Heart right ventricle (tissue), 16 donors: ENCODE data around the gene MRPL23. TPM values are rescaled to one million over a fixed set of nuclear protein-coding genes. Genes with fewer than 3 reads are reported as not detected.

ENCODE experiments used
- ATAC-seq, 8 donors: fragments of 200-7000 bp; cut with Tn5 transposase; one replicate each; pipeline ENCODE4 v1.9.1; 2020; ENCODE audit warnings: mild to moderate bottlenecking in 8 of 8, moderate library complexity in 8 of 8, moderate number of reproducible peaks in 1 of 8
- DNase-seq, 2 donors: peaks; one replicate each; pipeline ENCODE4 v3.0.0-alpha.2; 2020
- H3K27ac ChIP-seq, 10 donors: fragments of 200-600 bp; sonication (generic) in 2 of 10; one replicate each; pipeline versions ENCODE4 v1.5.0 to v1.8.0; 2020 to 2022; ENCODE audit warnings: mild to moderate bottlenecking in 3 of 10
- H3K27me3 ChIP-seq, 7 donors: fragments of 200-600 bp; one replicate each; pipeline ENCODE4 v1.8.0; 2021 to 2022; ENCODE audit warnings: mild to moderate bottlenecking in 2 of 7
- H3K36me3 ChIP-seq, 9 donors: fragments of 200-600 bp; sonication (generic) in 1 of 9; one replicate each; pipeline versions ENCODE4 v1.5.0 to v1.8.0; 2020 to 2022; ENCODE audit warnings: mild to moderate bottlenecking in 2 of 9
- H3K4me1 ChIP-seq, 9 donors: fragments of 200-600 bp; sonication (generic) in 1 of 9; one replicate each; pipeline versions ENCODE4 v1.5.0 to v1.8.0; 2020 to 2022; ENCODE audit warnings: mild to moderate bottlenecking in 4 of 9
- H3K4me3 ChIP-seq, 10 donors: fragments of 200-600 bp; sonication (generic) in 2 of 10; one replicate each; pipeline versions ENCODE4 v1.5.0 to v1.8.0; 2020 to 2022; ENCODE audit warnings: mild to moderate bottlenecking in 7 of 10, moderate library complexity in 2 of 10
- H3K9me3 ChIP-seq, 11 donors: fragments of 200-600 bp in 10 of 11; sonication (generic) in 2 of 11; one replicate each; pipeline versions ENCODE4 v1.5.0 to v1.8.0; 2013 to 2022; ENCODE audit warnings: mild to moderate bottlenecking in 2 of 11, control low read depth in 1 of 11, moderate library complexity in 1 of 11
- WGBS, 2 donors: extraction: QIAGEN DNeasy Blood & Tissue Kit; methylation state at CpG; one replicate each; pipeline ENCODE4 v1.1.7; 2013; ENCODE audit warnings: inconsistent platforms in 1 of 2; 5-methylcytosine and 5-hydroxymethylcytosine counted together
- intact Hi-C, 10 donors: fragments of 100-400 bp; cut with DNase I; formaldehyde crosslinking; loops; one replicate each; pipeline versions ENCODE4 v1.11.1 to v1.14.2; 2022
- polyA plus RNA-seq, 2 donors: library from polyadenylated mRNA; stranded (reverse); fragments of 200-250 nt; gene quantifications; one replicate each; pipeline ENCODE4 v1.2.3, GENCODE V29; 2013
- total RNA-seq, 10 donors: library from RNA; stranded (reverse); fragmentation: NEBNext Ultra II Directional in 3 of 10; extraction: Animal tissue kit (Norgen Biotek cat#: 25700) in 3 of 10; gene quantifications; one replicate each; pipeline versions ENCODE4 v1.2.1 to v1.2.4, GENCODE V29; 2021 to 2023
- TF ChIP-seq, protein P1 (sequence below), 9 donors: fragments of 200-600 bp; sonication (generic) in 2 of 9; IDR thresholded peaks; one replicate each; pipeline versions ENCODE4 v1.5.0 to v1.8.0; 2021 to 2022; ENCODE audit warnings: antibody characterized with exemption in 9 of 9, mild to moderate bottlenecking in 5 of 9, moderate library complexity in 1 of 9
- donor health status: Arrhythmogenic right ventricular cardiomyopathy.
- donor health status: ischemic (EF 13 %, LVEDD 7.1; RV severe dilation, severe dysfunction).
- donor health status: healthy with polysubstance abuse.
- donor health status: DM: no; HTN: yes; CAD: no.
- donor health status: DM: no; HTN: no; CAD: no.
- donor health status: ischemic (EF 25% LVEDD 6.9; RV normal size, moderate dysfunction).
- donor health status: ischemic (EF 25% LVEDD 5.7; RV mildly dilated, moderate dysfunction).
- donor health status: healthy.
- donor health status: DM: yes; HTN: yes; CAD: no.
- donor health status: Ischemic cardiomyopathy.
- donor health status: ischemic (EF 35%, LVEDD 5.7; RV mildly dilated, moderate dysfunction).
- donor health status: nonischemic (EF 11% LVEDD 7.7; RV severe dilation, severe dysfunction).
- donor health status: DM: yes; HTN: yes; CAD: no.
- donor health status: PGD.
- donor health status: ischemic (EF 29% LVEDD 5.4; RV normal size, mild dysfunction).
- donor health status: nonischemic (EF 23%, LVEDD 6.1; RV moderate dilation, normal function).

MRPL23 gene
- total and polyA plus RNA-seq, 12 donors = 45.9 to 356 (median 80.7) TPM

DNA sequence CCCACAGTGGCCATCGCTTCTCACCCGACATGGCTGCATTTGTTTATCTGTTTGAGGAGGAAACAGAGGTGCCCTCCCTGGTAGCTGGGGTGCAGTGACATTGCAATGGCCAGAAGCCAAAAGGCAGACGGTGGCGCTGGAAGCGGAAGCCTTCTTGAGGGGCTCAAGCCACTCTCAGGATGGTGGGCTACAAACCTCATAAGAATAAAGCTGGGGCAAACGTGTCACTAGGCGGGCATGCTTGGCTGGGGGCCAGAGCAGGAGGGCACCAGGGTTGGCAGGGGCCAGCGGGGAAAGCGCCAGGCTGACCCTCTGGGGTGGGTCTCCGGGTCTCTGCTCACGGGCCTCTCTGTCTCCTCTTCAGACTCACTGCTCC lies 15.0 kb upstream of the MRPL23 start:
- Histone ChIP-seq H3K9me3 (no peaks in the 10 kb centered on the region), H3K4me1 (peaks cover 4 to 40% (median 13%) of the 10 kb centered on the region in 9 donors), H3K36me3 (peaks cover 0 to 5% (median 0%) of the 10 kb centered on the region in 9 donors), H3K27ac (peak overlapping the region; percentile 17 to 79 (median 64)), H3K27me3 (no peaks in the 10 kb centered on the region), H3K4me3 (no peak overlapping the region)
- no peak for ATAC-seq
- DNase-seq = no peak
- 86% methylated on average over 11 of the region's 11 CpGs for WGBS, 2 donors
- TF ChIP-seq, protein P1, sequence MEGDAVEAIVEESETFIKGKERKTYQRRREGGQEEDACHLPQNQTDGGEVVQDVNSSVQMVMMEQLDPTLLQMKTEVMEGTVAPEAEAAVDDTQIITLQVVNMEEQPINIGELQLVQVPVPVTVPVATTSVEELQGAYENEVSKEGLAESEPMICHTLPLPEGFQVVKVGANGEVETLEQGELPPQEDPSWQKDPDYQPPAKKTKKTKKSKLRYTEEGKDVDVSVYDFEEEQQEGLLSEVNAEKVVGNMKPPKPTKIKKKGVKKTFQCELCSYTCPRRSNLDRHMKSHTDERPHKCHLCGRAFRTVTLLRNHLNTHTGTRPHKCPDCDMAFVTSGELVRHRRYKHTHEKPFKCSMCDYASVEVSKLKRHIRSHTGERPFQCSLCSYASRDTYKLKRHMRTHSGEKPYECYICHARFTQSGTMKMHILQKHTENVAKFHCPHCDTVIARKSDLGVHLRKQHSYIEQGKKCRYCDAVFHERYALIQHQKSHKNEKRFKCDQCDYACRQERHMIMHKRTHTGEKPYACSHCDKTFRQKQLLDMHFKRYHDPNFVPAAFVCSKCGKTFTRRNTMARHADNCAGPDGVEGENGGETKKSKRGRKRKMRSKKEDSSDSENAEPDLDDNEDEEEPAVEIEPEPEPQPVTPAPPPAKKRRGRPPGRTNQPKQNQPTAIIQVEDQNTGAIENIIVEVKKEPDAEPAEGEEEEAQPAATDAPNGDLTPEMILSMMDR (IDR thresholded peaks at IDR 0.05) = no peak
- intact Hi-C loops = loop anchor here in 2 of 10 donors (2.0 kb wide), 2 partner anchors 17 to 19 kb away; no protein-coding TSS in a partner anchor

DNA sequence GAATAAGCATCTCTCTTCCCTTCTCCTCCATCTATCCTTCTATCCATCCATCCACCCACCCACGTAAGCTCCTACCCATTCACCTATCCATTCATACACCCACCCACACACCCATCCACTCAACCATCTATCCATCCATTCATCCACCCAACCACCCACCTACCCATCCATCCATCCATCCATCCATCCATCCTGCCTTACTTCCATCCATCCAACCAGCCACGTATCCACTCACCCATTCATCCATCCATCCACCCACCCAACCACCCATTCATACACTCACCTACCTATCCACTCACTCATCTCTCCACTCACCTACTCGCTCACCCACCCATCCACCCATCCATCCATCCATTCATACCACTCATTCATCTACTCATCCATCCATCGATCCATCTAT lies 14.5 kb upstream of the MRPL23 start:
- H3K27ac ChIP-seq = peak overlapping the region in 3 of 10 donors; percentile 65 to 79 (median 75)
- peaks cover 0 to 34% (median 7%) of the 10 kb centered on the region in 9 donors for H3K4me1 ChIP-seq
- WGBS, 2 donors = 97 to 99% methylated on average over 4 of the region's 4 CpGs
- no peak overlapping the region for H3K4me3 ChIP-seq
- intact Hi-C loops = loop anchor here in 2 of 10 donors (2.0 kb wide), 2 partner anchors 18 to 20 kb away; no protein-coding TSS in a partner anchor
- ATAC-seq = no peak
- no peak for DNase-seq
- no peaks in the 10 kb centered on the region for H3K27me3 ChIP-seq
- TF ChIP-seq, protein P1 (IDR thresholded peaks at IDR 0.05) = no peak
- no peaks in the 10 kb centered on the region for H3K9me3 ChIP-seq
- peaks cover 0 to 5% (median 0%) of the 10 kb centered on the region in 9 donors for H3K36me3 ChIP-seq

DNA sequence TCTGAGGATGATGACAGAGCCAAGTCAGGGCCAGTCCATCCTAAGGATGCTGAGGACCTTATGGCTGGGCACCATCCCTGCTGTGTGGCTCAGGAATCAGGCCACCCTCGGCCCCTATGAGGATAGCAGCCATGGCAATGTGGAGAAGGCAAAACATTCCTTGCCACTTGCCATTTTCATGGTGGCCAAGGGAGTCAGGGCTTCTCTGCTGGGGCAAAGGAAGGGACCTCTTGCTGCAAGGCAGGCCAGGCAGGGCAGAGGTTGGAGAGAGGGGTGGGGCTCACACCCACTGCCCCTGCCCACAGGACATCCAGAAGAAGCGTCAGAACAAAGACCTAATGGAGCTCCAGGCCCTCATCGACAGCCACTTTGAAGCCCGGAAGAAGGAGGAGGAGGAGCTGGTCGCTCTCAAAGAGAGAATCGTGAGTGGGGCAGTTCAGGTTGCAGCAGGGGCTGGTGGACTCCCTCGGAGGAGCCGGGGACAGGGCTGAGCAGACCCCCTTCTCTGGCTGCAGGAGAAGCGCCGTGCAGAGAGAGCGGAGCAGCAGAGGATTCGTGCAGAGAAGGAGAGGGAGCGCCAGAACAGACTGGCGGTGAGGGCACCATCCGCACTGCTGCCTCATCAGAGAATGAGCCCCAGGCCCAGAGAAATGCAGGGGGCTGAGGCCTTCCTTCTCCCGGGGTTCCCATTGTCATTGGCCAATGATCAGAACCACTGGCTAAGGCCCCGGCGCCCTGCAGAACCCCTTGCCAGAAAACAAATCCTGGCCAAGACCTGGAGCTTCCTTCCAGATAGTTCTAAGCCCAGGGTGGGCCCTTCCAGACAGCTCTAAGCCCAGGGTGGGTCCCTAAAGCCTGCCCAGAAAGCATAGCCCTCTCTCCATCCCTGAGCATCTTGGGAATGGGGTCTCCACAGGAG lies 13.5 kb upstream of the MRPL23 start:
- H3K27me3 ChIP-seq = no peaks in the 10 kb centered on the region
- TF ChIP-seq, protein P1 (IDR thresholded peaks at IDR 0.05) = no peak
- peaks cover 2 to 34% (median 7%) of the 10 kb centered on the region in 9 donors for H3K4me1 ChIP-seq
- no peak overlapping the region for H3K27ac ChIP-seq
- DNase-seq = no peak
- no peak for ATAC-seq
- no peaks in the 10 kb centered on the region for H3K9me3 ChIP-seq
- intact Hi-C loops = loop anchor here in 3 of 10 donors (2.0 kb wide), 2 partner anchors 19 to 21 kb away; no protein-coding TSS in a partner anchor
- H3K4me3 ChIP-seq = no peak overlapping the region
- 86% methylated on average over 18 of the region's 18 CpGs for WGBS, 2 donors
- peaks cover 0 to 5% (median 0%) of the 10 kb centered on the region in 9 donors for H3K36me3 ChIP-seq

DNA sequence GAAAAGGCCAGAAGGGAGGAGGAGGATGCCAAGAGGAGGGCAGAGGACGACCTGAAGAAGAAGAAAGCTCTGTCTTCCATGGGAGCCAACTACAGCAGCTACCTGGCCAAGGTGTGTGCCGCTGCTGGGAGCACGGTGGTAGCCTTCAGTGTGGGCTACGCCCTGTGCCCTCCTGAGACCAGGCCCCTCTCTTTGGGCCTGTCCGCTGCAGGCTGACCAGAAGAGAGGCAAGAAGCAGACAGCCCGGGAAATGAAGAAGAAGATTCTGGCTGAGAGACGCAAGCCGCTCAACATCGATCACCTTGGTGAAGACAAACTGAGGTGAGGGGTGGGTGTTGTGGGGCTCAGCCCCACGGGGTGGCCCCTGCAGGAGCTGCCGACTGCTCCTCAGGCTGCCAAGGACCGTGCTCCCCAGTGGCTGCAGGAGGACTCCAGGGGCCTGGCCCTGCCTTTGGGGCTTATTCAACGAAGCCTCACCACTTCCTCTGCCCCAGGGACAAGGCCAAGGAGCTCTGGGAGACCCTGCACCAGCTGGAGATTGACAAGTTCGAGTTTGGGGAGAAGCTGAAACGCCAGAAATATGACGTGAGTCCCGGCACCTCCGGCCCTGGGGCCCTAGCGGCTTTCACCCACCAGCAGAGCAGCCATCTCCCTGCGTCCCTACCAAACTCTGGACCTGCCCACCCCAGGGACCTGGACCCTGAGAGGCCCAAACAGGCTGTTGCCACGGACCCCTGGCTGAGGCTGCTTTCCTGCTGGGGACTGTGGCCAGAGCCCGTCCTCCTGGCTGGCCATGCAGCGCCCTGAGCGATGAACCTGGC lies 12.6 kb upstream of the MRPL23 start:
- TF ChIP-seq, protein P1 (IDR thresholded peaks at IDR 0.05) = no peak
- H3K27me3 ChIP-seq = no peaks in the 10 kb centered on the region
- peaks cover 0 to 5% (median 0%) of the 10 kb centered on the region in 9 donors for H3K36me3 ChIP-seq
- H3K27ac ChIP-seq = no peak overlapping the region
- no peaks in the 10 kb centered on the region for H3K9me3 ChIP-seq
- intact Hi-C loops = loop anchor here in 1 of 10 donors (2.0 kb wide), 1 partner anchor 22 kb away; no protein-coding TSS in a partner anchor
- no peak overlapping the region for H3K4me3 ChIP-seq
- 76 to 82% methylated on average over 24 of the region's 24 CpGs for WGBS, 2 donors
- DNase-seq (no peak), ATAC-seq (no peak)
- H3K4me1 ChIP-seq = peaks cover 4 to 39% (median 15%) of the 10 kb centered on the region in 9 donors
